ENCODE data around the gene PDZD4.

PDZD4 gene

DNA sequence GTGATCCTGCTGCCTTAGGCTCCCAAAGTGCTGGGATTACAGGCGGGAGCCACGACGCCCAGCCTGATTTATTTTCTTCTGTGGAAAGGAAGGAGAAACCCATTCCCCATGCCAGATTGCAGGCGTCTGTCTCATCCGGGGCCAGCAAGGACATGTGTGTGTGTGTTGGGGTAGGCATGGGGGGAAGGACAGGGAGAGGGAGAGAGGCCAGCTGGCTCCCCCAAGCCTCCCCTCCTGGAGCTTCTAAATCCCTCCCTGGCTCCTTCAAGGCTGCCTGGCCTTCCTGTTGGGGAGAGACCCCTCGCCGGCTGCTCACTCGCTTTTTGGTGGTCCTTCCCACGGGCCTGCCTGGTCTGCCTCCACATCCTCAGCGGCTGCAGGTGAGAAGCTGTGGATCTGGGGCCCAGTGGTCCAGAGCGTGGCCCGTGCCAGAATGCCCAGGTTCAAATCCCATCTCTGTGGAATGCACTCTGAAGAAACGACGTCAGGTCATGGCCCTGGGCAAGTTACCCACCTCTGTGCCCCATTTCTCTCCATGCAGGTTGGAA, 67.6 kb downstream of the PDZD4 start:
- no peaks in the 10 kb centered on the region for H3F3A ChIP-seq (ENCODE audit: insufficient read depth, low read length)
- no peak overlapping the region for H3K4me2 ChIP-seq (ENCODE audit: low read depth, low read length)
- H3K4me3 ChIP-seq (ENCODE audit: low read length) = no peak overlapping the region
- H3K27ac ChIP-seq (ENCODE audit: low read length) = no peak overlapping the region
- H3K9me3 ChIP-seq (replicated peaks; ENCODE audit: insufficient read depth, low read length) = no peaks in the 10 kb centered on the region
- no peak overlapping the region for H2AFZ ChIP-seq (ENCODE audit: low read length)
- no peaks in the 10 kb centered on the region for H3K9me2 ChIP-seq (replicated peaks; ENCODE audit: insufficient read depth, low read length)
- H3K79me2 ChIP-seq (ENCODE audit: low read length) = no peaks in the 10 kb centered on the region
- H3K4me1 ChIP-seq (ENCODE audit: low read length) = no peaks in the 10 kb centered on the region
- no peak for DNase-seq
- no peak overlapping the region for H3K9ac ChIP-seq (ENCODE audit: low read length)
- no peaks in the 10 kb centered on the region for H3K27me3 ChIP-seq (replicated peaks; ENCODE audit: insufficient read depth, low read length)
- no peaks in the 10 kb centered on the region for H3K36me3 ChIP-seq (replicated peaks; ENCODE audit: insufficient read depth, low read length)
- H4K20me1 ChIP-seq (ENCODE audit: insufficient read depth, low read length) = no peaks in the 10 kb centered on the region
- TF ChIP-seq CTCF (IDR thresholded peaks at IDR 0.05; ENCODE audit: low read length) = no peak
- no peak for TF ChIP-seq EZH2phosphoT487 (IDR thresholded peaks at IDR 0.05; ENCODE audit: low read length)
- no peak for TF ChIP-seq EZH2 (optimal IDR thresholded peaks at IDR 0.05; ENCODE audit: low read depth, low read length)

GRCh38 chrX:153761863-153762262, 68.5 kb downstream of the PDZD4 start:
- H3F3A ChIP-seq (ENCODE audit: insufficient read depth, low read length) = no peaks in the 10 kb centered on the region
- TF ChIP-seq EZH2 (optimal IDR thresholded peaks at IDR 0.05; ENCODE audit: low read depth, low read length) (no peak), CTCF (IDR thresholded peaks at IDR 0.05; ENCODE audit: low read length) (no peak), EZH2phosphoT487 (IDR thresholded peaks at IDR 0.05; ENCODE audit: low read length) (no peak)
- no peaks in the 10 kb centered on the region for H3K4me1 ChIP-seq (ENCODE audit: low read length)
- H3K9me2 ChIP-seq (replicated peaks; ENCODE audit: insufficient read depth, low read length) = no peaks in the 10 kb centered on the region
- no peaks in the 10 kb centered on the region for H3K36me3 ChIP-seq (replicated peaks; ENCODE audit: insufficient read depth, low read length)
- no peak overlapping the region for H3K4me2 ChIP-seq (ENCODE audit: low read depth, low read length)
- DNase-seq = no peak
- no peaks in the 10 kb centered on the region for H3K79me2 ChIP-seq (ENCODE audit: low read length)
- no peaks in the 10 kb centered on the region for H3K27me3 ChIP-seq (replicated peaks; ENCODE audit: insufficient read depth, low read length)
- no peaks in the 10 kb centered on the region for H3K9me3 ChIP-seq (replicated peaks; ENCODE audit: insufficient read depth, low read length)
- H2AFZ ChIP-seq (ENCODE audit: low read length) = no peak overlapping the region
- no peak overlapping the region for H3K27ac ChIP-seq (ENCODE audit: low read length)
- H3K9ac ChIP-seq (ENCODE audit: low read length) = no peak overlapping the region
- no peak overlapping the region for H3K4me3 ChIP-seq (ENCODE audit: low read length)
- H4K20me1 ChIP-seq (ENCODE audit: insufficient read depth, low read length) = no peaks in the 10 kb centered on the region

GRCh38 chrX:153755136-153755535, 75.2 kb downstream of the PDZD4 start:
- Histone ChIP-seq H3K9me2 (replicated peaks; ENCODE audit: insufficient read depth, low read length) (no peaks in the 10 kb centered on the region), H3K27me3 (replicated peaks; ENCODE audit: insufficient read depth, low read length) (no peaks in the 10 kb centered on the region), H3K9ac (ENCODE audit: low read length) (no peak overlapping the region), H2AFZ (ENCODE audit: low read length) (no peak overlapping the region), H3K4me3 (ENCODE audit: low read length) (no peak overlapping the region), H3K4me2 (ENCODE audit: low read depth, low read length) (no peak overlapping the region), H3K4me1 (ENCODE audit: low read length) (no peaks in the 10 kb centered on the region), H3K27ac (ENCODE audit: low read length) (no peak overlapping the region), H3F3A (ENCODE audit: insufficient read depth, low read length) (no peaks in the 10 kb centered on the region), H3K79me2 (ENCODE audit: low read length) (no peaks in the 10 kb centered on the region), H3K9me3 (replicated peaks; ENCODE audit: insufficient read depth, low read length) (no peaks in the 10 kb centered on the region), H3K36me3 (replicated peaks; ENCODE audit: insufficient read depth, low read length) (no peaks in the 10 kb centered on the region), H4K20me1 (ENCODE audit: insufficient read depth, low read length) (no peaks in the 10 kb centered on the region)
- DNase-seq = no peak
- TF ChIP-seq EZH2phosphoT487 (IDR thresholded peaks at IDR 0.05; ENCODE audit: low read length) (no peak), CTCF (IDR thresholded peaks at IDR 0.05; ENCODE audit: low read length) (no peak), EZH2 (optimal IDR thresholded peaks at IDR 0.05; ENCODE audit: low read depth, low read length) (no peak)
